Stimulated activated CD8-positive, alpha-beta memory T cell treated with anti-CD3 and anti-CD28 coated beads, Interleukin-15, amount 100 ng/mL, for 4 hours (primary cell): ENCODE data around the gene USP24.
"Not testable (repeated sequence)": the region's sequence is repeated elsewhere in the genome, so short reads cannot be mapped to it uniquely, and the experiment has no call there.

Experiments used
- DNase-seq, 2 donors: peaks; one replicate each; pipeline ENCODE4 v3.0.0-alpha.2; 2020; ENCODE audit warnings: low read depth in 2 of 2

USP24 gene

DNA sequence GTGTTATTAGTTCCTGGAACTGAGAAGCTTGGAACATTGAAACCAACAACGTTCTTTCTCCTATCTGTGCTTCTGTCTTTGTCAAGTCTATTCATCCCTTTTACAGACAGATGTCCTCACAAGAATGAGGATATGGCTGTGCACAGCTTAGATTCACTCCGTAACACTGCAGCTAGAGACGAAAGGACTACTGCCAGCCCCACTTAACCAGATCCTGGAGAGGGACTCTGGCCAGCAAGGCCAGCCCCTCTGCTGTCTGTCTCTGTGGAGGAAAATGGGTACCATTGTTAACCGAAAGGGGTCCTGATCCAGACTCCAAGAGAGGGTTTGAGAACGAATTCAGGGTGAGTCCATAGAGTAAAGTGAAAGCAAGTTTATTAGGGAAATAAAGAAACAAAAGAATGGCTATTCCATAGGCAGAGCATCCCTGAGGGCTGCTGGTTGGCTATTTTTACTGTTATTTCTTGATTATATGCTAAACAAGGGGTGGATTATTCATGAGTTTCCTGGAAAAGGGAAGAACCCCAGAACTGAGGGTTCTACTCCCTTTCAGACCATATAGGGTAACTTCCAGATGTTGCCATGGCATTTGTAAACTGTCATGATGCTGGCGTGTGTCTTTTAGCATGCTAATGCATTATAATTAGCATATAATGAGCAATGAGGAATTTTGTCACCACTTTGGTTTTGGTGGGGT, 17.4 kb upstream of the USP24 start:
- no peak for DNase-seq

DNA sequence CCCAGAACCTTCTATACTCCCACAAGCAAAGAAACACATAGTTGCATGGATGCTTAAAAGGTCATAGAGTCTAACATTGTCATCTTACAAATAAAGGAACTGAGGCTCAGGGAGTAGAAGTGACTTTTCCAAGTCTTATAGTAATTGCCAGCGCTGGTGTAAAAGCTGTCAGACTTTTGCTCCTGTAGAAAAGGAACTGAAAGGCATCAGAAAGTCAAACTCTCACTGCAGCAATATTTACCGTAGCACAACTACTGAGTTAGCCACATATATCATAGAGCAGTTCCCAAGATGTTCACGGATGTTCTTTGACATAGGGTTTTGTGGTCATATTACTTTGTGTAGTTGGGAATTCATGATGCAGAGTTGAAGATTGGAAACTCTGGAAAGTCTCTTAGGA, 16.6 kb upstream of the USP24 start:
- no peak for DNase-seq

DNA sequence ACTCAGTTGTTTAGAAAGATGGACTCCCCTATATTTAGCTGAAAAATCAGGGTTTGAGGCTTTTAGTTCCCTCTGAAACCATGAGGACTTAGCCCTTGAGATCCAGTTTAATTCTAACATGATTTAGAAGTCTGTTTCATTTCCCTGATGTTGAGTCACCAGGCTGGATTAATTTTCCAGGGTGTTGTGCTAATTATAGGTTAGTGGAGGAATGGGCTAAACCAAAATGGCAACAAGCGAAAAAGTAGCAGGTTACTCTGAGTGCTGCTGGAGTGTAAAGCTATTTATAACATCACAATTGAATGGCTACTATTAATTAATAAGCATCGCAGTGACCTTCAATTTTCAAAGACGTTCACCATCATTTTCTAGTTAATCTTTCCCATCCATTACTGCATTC, 15.5 kb upstream of the USP24 start:
- no peak for DNase-seq

DNA sequence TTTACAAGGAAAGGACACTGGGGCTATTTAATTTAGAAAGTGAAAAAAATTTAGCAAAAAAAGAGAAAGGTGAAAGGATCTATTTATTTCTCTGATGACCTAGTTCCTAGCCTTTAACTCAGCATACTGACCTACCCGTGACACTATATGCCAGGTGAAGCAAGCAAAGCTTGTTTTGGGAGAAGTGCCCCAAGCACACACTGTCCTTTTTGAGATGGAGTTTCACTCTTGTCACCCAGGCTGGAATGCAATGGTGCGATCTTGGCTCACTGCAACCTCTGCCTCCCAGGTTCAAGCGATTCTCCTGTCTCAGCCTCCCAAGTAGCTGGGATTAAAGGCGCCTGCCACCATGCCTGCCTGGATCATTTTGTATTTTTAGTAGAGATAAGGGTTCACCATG, 14.6 kb upstream of the USP24 start:
- DNase-seq = not testable (repeated sequence)

DNA sequence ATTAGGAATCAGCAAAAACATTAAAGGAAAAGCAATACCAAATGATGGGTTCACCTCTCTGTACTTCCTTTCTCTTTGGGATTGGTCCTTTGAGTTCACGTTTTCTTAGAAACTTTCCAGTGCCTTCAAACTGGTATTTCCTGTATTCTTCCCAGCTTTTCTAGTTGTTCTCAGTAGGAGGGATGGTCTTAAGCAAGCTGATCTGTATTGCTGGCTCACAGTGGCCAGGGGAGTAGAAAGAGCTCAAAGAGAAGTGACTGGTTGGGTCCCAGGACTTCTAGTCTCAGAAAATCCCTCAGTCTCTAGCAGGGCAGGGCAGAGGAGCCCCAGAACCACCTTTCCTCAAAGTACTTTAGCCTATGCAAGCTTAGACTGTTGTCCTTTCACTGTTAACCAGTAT, 10.1 kb upstream of the USP24 start:
- DNase-seq = no peak

DNA sequence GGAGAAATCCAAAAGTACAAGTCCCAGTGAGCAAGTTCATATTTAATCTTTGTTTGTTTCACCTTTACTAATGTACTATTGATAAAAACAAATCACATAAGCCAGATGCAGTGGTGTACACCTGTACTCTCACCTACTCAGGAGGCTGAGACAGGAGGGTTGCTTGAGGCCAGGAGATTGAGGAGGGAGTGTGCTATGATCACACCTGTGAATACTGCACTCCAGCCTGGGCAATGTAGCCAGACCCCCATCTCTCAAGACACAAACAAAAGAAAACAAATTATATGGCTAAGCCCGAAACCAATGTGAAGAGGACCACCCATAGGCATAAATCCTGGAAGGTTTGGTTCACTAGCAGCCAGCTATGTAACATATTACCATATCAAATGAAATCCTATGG, 9.6 kb upstream of the USP24 start:
- no peak for DNase-seq

DNA sequence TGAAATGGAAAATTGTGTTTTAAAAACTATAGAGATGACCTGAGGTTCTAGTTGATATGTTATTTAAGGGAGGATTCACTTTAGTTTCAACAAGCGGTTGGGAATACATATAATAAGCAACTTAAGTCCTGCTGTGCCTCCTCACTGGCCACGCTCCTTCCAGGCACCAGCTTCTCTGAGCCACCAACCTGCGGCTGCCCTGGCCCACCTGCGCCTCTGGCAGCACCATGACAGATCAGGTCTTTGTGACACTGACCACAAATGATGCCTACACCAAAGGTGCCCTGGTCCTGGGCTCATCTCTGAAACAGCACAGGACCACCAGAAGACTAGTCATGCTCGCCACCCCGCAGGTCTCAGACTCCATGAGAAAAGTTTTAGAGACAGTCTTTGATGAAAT, 7.0 kb upstream of the USP24 start:
- DNase-seq = no peak

DNA sequence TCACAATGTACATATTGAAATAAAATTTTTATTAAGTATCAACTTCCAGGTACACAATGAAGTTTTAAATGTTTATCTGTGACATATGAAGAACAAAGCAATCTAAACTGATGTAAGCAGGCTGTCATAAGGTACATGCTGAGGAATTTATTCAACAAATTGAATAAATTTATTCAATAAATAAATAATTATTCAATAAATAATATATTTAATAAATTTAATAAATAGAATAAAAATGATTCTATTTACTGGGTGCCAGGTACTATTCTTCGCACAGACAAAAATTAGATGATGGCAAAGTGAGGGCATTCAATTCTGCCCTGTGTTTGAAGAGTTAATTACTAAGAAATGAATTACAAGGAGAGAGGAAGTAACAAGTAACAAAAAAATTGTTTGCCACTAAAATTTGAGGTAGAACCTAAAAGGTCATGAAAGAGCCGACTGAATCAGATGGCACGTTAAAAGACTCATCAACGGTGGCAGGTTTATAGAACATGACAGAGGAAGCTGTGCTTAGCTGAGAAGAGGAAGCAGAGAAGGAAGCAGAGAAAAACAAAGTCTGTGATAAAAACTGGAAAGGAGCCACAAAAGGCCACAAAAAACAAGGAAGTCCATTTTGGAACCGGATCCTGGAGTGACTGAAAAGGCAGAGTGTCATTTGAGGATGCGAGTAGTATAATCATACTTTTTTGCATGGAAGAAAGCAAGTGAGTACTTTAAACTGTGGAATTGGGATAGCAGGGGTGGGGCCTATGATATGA, 2.2 kb upstream of the USP24 start:
- DNase-seq = no peak

DNA sequence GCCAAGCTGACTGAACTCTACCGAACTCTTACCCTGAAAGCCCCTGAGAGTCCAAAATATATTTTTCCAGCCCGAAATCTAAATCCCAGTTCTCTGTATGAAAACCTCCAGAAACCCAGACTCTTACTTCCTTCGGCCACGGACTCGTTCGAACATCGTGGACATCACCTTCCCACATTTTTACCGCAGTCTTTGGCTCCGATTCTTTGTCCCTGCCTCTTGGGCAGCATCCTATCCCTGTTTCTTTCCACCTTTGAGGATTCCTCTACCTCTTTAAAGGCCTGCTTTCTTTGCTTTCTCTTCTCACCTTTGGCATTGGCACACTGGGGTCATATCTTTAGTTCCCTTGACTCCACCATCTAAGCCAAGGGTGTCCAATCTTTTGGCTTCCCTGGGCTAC, 932 bp upstream of the USP24 start:
- no peak for DNase-seq

DNA sequence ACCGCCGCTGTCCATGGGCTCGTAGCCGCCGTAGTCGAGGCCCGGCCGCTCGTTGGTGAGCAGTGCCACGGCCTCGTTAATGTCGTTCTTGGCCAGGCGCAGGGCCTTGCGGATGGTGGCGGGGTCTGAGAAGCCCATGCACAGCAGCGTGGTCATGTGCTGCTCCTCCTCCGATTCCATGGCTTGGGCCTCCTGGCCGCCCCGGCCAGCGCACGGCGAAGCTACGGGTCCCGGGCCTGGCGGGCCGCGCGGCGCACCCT, 300 bp downstream of the USP24 start:
- peak in 1 of 2 donors; percentile 9 for DNase-seq

DNA sequence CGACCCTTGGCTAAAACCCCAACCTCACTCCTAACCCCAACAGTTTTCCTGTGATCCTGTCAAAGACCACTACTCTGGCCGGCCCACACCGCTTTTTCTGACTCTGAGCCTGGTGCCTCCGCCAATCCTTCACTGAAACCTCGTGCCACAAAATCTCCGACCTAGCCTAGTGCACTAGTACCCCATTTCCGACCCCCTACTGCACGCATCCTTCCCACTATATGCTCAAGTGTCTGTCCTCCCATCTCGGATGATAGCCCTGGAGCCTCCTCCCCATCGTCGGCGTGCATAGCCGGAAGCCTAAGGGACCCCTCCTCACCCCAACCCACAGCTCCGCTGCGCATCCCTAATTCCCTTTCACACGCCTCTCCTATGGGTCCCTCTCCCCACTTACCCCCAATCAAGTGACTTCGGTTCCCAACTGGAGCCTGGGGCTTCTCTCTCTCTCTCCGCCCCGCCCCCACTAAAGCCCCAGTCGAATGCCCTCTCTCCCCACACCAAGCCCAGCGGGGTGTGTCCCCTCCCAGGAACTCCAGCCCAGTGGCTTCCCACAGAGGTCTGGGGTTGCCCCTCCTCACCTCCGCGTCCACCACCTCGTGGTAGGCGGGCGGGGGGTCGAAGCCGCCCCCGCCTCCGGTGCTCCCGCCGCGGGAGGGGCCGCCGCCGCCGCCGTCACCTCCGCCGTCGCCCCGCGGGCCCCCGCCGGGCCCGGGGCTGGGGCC, 791 bp downstream of the USP24 start:
- peak in 1 of 2 donors; percentile 14 for DNase-seq

DNA sequence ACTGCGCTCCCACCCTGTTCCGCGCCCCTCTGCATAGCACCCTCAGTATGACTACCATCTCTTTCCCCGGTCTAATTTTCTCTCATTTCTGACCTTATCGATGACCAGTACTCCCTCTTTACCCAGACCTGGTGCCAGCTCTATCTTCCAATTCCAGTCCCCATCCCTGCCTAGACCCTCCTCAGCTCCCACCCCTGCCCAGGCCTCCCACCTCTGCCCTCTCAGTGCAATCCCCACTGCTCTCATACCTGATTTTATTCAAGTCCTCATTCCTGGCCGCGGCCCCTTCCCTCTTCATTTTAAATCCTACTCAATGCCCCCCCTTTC, 1.3 kb downstream of the USP24 start:
- peak in 1 of 2 donors; percentile 9 for DNase-seq

DNA sequence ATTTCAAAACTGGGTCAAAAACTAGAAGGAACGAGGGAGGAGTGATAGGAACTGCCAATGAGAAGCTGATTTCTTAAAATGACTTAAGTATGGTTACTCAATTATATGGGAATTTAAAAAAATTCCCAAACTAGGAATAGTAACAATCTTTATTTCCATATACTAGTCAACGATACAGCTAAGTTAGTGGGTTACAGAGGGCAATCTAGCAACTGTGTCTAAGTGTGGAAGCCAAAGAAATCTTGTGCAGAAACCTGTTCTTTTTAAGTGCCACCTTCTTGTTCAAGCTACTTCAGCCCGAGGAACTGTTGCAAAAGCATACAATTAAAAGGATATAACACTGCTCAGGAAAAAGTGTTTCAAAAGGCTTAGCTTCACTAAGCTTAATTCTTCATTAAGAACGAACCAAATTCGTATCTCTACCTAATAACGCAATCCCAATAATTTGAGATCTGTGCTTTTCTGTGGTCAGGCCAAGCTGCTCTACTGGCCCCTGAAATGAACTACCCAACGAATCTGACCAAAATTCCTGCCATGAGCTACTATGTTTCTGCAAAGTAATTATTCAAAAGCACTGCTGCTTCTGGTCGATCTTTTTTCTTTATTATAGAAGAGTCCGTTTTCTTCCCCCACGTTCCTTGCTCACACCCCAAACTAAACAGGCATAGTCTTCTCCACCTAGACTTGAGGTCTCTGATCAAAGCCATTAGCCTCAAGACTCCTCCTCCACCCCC, 1.8 kb downstream of the USP24 start:
- DNase-seq = no peak

DNA sequence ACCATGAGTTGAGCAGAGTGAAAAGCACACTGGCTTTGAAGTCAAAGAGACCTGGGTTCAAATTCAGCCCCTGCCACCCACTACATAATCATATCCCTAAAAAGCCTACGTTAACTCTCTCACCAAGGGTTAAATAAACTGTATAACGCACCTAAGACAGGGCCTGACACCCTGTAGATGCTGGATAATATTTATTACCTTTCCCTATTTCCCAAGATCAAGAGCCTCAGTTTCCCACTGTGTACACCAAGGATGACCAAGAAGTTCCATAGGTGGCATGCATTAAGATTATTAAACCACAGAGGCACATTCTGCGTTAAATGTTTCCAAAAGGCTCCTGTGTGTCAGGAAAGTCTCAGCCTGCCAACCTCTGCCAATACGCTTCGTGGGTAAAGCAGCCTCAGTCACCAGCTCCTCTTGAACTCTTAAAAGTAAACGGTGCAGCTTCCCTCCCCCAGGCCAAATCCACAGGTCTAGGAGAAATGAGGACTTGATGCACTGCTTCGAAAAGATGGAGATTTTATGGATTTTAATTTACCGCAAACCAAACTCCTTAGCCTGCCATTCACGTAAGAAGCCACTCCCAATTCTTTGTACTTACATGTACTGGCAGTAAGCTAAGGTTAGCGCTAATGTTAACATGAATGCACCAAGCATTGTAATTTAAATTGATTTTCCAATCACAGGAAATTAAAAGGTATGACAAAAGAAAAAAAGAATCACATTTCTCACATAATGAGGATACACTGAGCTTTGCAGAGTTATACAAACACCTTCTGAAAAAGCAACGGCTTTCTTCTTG, 2.6 kb downstream of the USP24 start:
- no peak for DNase-seq

DNA sequence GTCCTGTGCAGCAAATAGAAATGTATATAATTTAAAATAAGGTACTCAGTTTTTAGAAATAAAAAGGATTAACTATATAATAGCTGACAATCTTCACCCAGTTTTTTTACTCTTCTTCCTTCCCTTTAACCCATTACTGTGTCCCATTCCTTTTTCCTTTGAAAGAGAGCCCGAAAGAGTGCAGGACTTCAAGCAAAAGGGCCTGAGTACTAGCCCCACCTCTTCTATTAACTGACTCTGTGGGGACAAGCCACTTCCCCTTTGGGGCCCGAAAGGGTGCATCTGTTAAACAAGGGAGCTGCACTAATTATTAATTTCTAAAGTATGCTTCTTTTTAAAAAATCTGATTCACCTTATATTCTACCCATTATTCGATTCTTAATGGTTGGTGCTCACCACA, 3.3 kb downstream of the USP24 start:
- no peak for DNase-seq

DNA sequence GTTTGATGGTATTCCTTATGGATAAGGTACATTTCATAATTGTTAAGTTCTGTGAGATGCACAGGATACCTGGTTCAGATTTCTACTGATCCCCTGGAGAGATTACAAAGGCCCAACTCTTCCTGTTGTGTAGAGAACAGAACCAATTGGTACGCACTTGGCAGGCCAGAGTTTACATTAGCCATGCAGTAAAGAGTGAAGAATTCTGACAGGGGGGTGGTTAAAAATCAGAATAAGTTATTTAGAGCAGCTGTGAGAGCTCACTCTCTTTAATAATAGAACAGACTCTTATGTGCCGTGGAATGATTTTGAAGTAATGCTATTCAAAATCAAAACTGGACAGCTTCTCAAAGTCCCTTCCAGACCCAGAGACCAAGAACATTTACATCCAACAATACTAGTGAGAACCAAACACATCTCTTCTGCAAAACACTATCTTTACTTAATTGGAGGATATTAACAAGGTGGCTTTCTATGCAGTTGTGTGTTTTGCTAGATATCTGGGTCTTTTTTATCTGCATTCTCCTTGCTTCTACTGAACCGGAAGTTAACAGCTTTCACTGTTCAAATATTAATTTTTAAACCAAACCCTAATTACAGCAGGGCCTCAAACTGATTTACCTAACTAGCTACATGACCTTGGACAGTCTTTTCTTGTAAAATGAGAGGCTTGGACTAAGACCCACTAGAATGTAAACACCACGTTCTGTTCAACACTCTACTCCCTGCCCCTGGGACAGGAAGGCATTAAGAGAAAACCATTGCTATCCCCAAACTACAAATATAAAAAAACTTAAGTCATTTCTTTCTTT, 4.0 kb downstream of the USP24 start:
- DNase-seq = no peak

DNA sequence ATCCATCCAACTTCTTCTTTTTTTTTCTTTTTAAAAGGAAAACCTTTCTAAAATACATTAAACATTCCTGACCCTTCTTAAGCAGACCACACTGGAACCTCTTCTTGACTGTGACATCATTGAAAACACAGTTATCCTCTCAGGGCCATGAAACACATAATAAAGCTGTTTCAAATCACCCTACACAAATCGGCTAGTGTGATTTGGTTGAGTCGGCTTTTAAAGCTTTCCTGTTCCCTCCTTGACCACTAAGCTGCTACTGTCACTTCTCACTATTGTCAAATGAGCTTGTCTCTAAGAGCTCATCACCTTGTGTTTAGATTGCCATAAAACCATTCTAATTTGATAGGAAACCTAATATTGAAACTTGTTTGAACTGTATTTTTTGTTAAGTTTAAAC, 5.9 kb downstream of the USP24 start:
- DNase-seq = no peak

DNA sequence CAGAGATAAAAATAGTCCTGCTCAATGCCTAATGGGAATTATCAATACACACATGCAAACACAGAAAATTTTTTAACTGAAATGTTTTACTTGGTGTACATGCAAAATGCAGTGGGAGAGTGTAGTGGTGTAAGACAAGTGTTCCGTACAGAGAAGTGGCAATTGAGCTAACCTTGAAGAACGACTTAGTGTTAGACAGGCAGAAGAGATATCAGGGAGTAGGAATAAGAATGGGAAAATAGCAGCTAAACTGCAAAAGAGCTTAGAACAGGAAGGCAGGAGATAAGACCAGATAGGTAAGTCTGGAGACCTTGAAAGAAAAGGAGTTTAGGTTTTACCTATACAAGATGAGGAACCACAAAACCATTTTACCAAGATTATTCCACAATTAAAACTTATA, 9.0 kb downstream of the USP24 start:
- no peak for DNase-seq

DNA sequence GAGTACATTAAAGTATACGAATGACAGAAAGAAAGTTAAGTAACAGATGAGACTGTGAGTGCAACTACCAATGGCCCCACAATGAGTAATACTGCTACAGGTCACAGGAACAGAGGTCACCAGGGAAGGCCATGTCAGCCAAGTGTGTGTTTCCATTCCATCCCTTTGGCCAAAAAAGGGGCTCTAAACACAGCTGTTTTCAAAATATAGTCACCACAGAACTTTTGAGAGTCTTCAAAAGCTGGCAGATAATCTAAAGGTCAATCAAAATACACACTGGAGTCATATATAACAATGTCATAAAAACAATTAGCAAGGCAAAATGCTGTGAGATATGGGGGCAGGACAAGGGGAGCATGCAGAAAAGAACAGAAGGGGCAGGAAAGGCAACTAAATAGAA, 10.2 kb downstream of the USP24 start:
- DNase-seq = no peak

DNA sequence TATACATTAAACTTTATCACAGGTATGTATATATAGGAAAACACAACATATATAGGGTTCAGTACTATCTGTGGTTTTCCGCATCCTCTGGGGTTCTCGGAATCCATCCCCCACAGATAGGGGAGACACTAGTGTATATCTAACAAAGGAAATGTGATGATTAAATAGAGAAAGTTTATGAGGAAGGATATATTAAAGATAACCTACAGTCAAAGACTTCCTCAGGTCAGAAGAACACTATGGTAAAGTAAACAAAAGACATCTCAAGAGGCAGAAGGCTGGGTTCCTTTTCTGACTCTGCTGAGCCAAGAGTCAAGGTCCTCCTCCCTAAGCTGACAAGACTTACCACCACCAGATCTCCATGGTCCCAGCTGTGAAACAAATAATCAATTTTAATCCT, 12.1 kb downstream of the USP24 start:
- DNase-seq = no peak

DNA sequence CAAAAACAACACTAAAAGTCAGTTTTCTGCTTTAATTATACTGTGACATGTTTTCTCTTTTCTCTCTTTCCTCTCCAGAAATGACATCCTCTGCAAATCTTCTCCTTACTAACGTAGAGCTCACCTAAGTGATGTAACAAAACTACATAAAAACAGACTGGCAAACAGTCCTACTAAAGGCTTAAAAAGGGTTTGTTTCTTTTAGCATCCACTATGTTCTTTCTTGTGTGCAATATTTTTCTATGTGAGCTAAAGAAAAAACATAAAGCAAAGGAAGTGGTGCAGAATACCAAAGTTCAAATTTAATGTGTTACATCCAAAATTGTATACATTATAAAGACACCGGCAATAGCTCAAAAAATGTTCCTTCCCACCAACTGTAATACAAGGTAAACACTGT, 14.5 kb downstream of the USP24 start:
- no peak for DNase-seq
